Esophagus muscularis mucosa (tissue), 4 donors: ENCODE data around the gene LTBP3. TPM values are rescaled to one million over a fixed set of nuclear protein-coding genes. Genes with fewer than 3 reads are reported as not detected.

ENCODE experiments used
- DNase-seq: peaks from one replicate; pipeline ENCODE4 v3.0.0-alpha.2; 2017; ENCODE audit errors: extremely low spot score
- H3K27ac ChIP-seq, 4 donors: fragments of 200-600 bp; sonication (generic); replicated peaks in 1 of 4; 1 replicate in 3 of 4; 2 replicates in 1 of 4; pipeline ENCODE4 v1.5.1; 2016 to 2019; ENCODE audit warnings: mild to moderate bottlenecking in 1 of 4
- H3K27me3 ChIP-seq, 4 donors: fragments of 200-600 bp; sonication (generic); one replicate each; pipeline versions ENCODE4 v1.5.1 to v1.6.0; 2016 to 2019
- H3K36me3 ChIP-seq, 4 donors: fragments of 200-600 bp; sonication (generic); one replicate each; pipeline ENCODE4 v1.5.1; 2016 to 2019
- H3K4me1 ChIP-seq, 4 donors: fragments of 200-600 bp; sonication (generic); one replicate each; pipeline ENCODE4 v1.5.1; 2016 to 2019
- H3K4me3 ChIP-seq, 4 donors: fragments of 200-600 bp; sonication (generic); 1 replicate in 2 of 4; 2 replicates in 2 of 4; pipeline ENCODE4 v1.5.1; 2016 to 2019; ENCODE audit warnings: mild to moderate bottlenecking in 4 of 4, moderate library complexity in 1 of 4
- H3K9me3 ChIP-seq, 4 donors: fragments of 200-600 bp; sonication (generic); 1 replicate in 3 of 4; 2 replicates in 1 of 4; pipeline ENCODE4 v1.5.1; 2016 to 2019
- CTCF ChIP-seq, 3 experiments: fragments of 200-600 bp in 2 of 3; fragments of 450-650 bp in 1 of 3; sonication (generic) in 2 of 3; IDR thresholded peaks; one replicate each; pipeline ENCODE4 v1.5.1; 2017 to 2019; ENCODE audit warnings: antibody characterized with exemption in 3 of 3, mild to moderate bottlenecking in 2 of 3, moderate library complexity in 1 of 3
- EP300 ChIP-seq: sonication (generic); formaldehyde crosslinking; IDR thresholded peaks from one replicate; pipeline ENCODE4 v1.6.1; 2017; ENCODE audit warnings: antibody characterized with exemption
- POLR2A ChIP-seq: fragments of 450-650 bp; IDR thresholded peaks from one replicate; pipeline ENCODE4 v1.6.1; 2017; ENCODE audit warnings: antibody characterized with exemption, moderate library complexity, mild to moderate bottlenecking, low read depth
- POLR2AphosphoS5 ChIP-seq, 2 donors: sonication (generic); formaldehyde crosslinking; IDR thresholded peaks; one replicate each; pipeline ENCODE4 v1.6.1; 2017; ENCODE audit warnings: antibody characterized with exemption in 2 of 2
- WGBS: methylation state at CpG from one replicate; pipeline ENCODE4 v1.1.5; 2018; 5-methylcytosine and 5-hydroxymethylcytosine counted together
- intact Hi-C: fragments of 100-400 bp; cut with DNase I; formaldehyde crosslinking; loops from one replicate; pipeline ENCODE4 v1.15.1; 2023
- total RNA-seq, 4 donors: library from RNA; depleted of rRNA; stranded (reverse); fragments of >200 nt; gene quantifications; one replicate each; pipeline versions ENCODE4 v1.1.0 to v1.2.1, GENCODE V29; 2016

The LTBP3 gene
- total RNA-seq, 4 donors from 2014 or later = 107 to 208 (median 137) TPM

GRCh38 chr11:65575568-65576231 is 17.5 kb upstream of the LTBP3 start, which contains the start of gene EHBP1L1:
Gene EHBP1L1 (plus strand): TSS chr11:65576053. CDS start chr11:65576303, 250 bp downstream.
- H3K36me3 ChIP-seq = peaks cover 11 to 28% (median 27%) of the 10 kb centered on the region in 4 donors
- no peaks in the 10 kb centered on the region for H3K27me3 ChIP-seq
- peak within 1 kb of the TSS; percentile 95 to 99 (median 96) for H3K27ac ChIP-seq
- DNase-seq = no peak
- TF ChIP-seq POLR2AphosphoS5 (IDR thresholded peaks at IDR 0.05) (peak in 1 of 2 donors; percentile 45), EP300 (no peak), POLR2A (peak; percentile 25), CTCF (IDR thresholded peaks at IDR 0.05) (no peak)
- intact Hi-C loops = loop anchor here (2.0 kb wide), 2 partner anchors 17 to 39 kb away; partner anchors contain the start of genes MAP3K11 and PCNX3
- H3K4me1 ChIP-seq = peaks cover 61 to 91% (median 81%) of the 10 kb centered on the region in 4 donors
- H3K9me3 ChIP-seq = no peaks in the 10 kb centered on the region
- H3K4me3 ChIP-seq = peak within 1 kb of the TSS; percentile 78 to 98 (median 88)
- 8% methylated on average over 7 of the region's 69 CpGs for WGBS

- 17% methylated on average over 21 of the region's 28 CpGs for WGBS
- peaks cover 4 to 21% (median 20%) of the 10 kb centered on the region in 4 donors for H3K36me3 ChIP-seq
- TF ChIP-seq POLR2AphosphoS5 (IDR thresholded peaks at IDR 0.05) (no peak), CTCF (IDR thresholded peaks at IDR 0.05) (no peak), POLR2A (no peak), EP300 (no peak)
- intact Hi-C loops = loop anchor here (2.0 kb wide), 2 partner anchors 18 to 40 kb away; partner anchors contain the start of genes MAP3K11 and PCNX3
- no peaks in the 10 kb centered on the region for H3K9me3 ChIP-seq
- peaks cover 63 to 86% (median 79%) of the 10 kb centered on the region in 4 donors for H3K4me1 ChIP-seq
- no peaks in the 10 kb centered on the region for H3K27me3 ChIP-seq
- DNase-seq = no peak
- peak overlapping the region; percentile 95 to 99 (median 96) for H3K27ac ChIP-seq
- peak overlapping the region; percentile 78 to 98 (median 88) for H3K4me3 ChIP-seq
These were observed 16.8 kb upstream of the LTBP3 start for GRCh38 chr11:65574811-65575567.

- peak; percentile 95 to 99 (median 98) for TF ChIP-seq CTCF (IDR thresholded peaks at IDR 0.05)
- TF ChIP-seq POLR2AphosphoS5 (IDR thresholded peaks at IDR 0.05) = peak in 1 of 2 donors; percentile 87
- TF ChIP-seq EP300 = no peak
- TF ChIP-seq POLR2A = no peak
- DNase-seq = peak; percentile 97
- H3K27ac ChIP-seq = peak overlapping the region; percentile 95 to 99 (median 96)
- H3K4me3 ChIP-seq = peak overlapping the region; percentile 78 to 98 (median 88)
- no peaks in the 10 kb centered on the region for H3K9me3 ChIP-seq
- no peaks in the 10 kb centered on the region for H3K27me3 ChIP-seq
- H3K36me3 ChIP-seq = peaks cover 0 to 14% (median 13%) of the 10 kb centered on the region in 4 donors
- peaks cover 67 to 85% (median 79%) of the 10 kb centered on the region in 4 donors for H3K4me1 ChIP-seq
- WGBS = 0% methylated on average over 4 of the region's 67 CpGs
- intact Hi-C loops = loop anchor here (2.0 kb wide), 2 partner anchors 19 to 41 kb away; partner anchors contain the start of genes MAP3K11 and PCNX3
These were observed 16.1 kb upstream of the LTBP3 start for GRCh38 chr11:65574109-65574810.

DNA sequence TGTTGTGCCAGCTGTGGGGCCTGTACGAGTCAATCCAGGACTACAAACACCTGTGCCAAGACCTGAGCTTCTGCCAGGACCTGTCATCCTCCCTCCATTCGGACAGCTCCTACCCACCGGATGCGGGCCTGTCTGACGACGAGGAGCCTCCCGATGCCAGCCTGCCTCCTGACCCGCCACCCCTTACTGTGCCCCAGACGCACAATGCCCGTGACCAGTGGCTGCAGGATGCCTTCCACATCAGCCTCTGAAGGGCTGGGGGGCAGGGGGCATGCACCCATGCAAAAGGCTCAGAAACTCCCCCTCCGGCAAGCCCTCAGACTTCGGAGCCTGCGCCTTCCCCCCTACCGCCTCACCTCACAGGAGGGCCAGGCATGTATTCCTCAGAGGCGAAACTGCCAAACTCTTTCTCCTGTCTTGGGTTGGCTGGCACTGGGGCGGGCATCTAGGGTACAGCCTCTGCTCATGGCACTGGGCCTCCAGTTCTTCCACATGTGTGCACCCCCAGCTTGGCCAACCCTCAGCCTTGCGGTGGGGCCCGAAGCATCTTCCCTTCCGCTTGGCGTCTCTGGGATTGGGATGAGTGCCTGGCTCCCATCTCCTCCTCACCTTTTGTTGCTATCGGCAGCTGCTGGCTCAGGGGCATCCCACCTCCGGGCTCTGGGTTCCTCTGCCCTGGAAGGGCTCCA is 15.4 kb upstream of the LTBP3 start:
- intact Hi-C loops = loop anchor here (2.0 kb wide), 2 partner anchors 19 to 41 kb away; partner anchors contain the start of genes MAP3K11 and PCNX3
- no peaks in the 10 kb centered on the region for H3K9me3 ChIP-seq

More for the DNA sequence above, 15.4 kb upstream of the LTBP3 start:
- Histone ChIP-seq H3K27me3 (no peaks in the 10 kb centered on the region), H3K4me1 (peaks cover 70 to 85% (median 79%) of the 10 kb centered on the region in 4 donors), H3K36me3 (peaks cover 0 to 6% (median 6%) of the 10 kb centered on the region in 4 donors), H3K27ac (peak overlapping the region; percentile 95 to 99 (median 96)), H3K4me3 (peak overlapping the region; percentile 78 to 98 (median 88))
- 5% methylated on average over 10 of the region's 22 CpGs for WGBS
- DNase-seq = no peak
- TF ChIP-seq POLR2AphosphoS5 (IDR thresholded peaks at IDR 0.05) (no peak), CTCF (IDR thresholded peaks at IDR 0.05) (no peak), POLR2A (no peak), EP300 (no peak)
